Tibial nerve (tissue), 4 donors: ENCODE data around the gene PARD6A.

ENCODE experiments used
- CTCF ChIP-seq, 5 experiments: fragments of 200-600 bp in 3 of 5; fragments of 450-650 bp in 2 of 5; sonication (generic) in 3 of 5; IDR thresholded peaks; one replicate each; pipeline ENCODE4 v1.5.1; 2016 to 2019; ENCODE audit warnings: antibody characterized with exemption in 5 of 5, mild to moderate bottlenecking in 3 of 5, moderate library complexity in 2 of 5
- EP300 ChIP-seq, 2 donors: sonication (generic); formaldehyde crosslinking; IDR thresholded peaks; one replicate each; pipeline ENCODE4 v1.6.1; 2017; ENCODE audit warnings: antibody characterized with exemption in 2 of 2, mild to moderate bottlenecking in 1 of 2

GRCh38 chr16:67651039-67651438 is 9.7 kb upstream of the PARD6A start:
- TF ChIP-seq CTCF (IDR thresholded peaks at IDR 0.05): no peak
- no peak for TF ChIP-seq EP300 (IDR thresholded peaks at IDR 0.05)
